Measurements from ENCODE around the gene CDV3.
"Not testable (repeated sequence)": the region's sequence is repeated elsewhere in the genome, so short reads cannot be mapped to it uniquely, and the experiment has no call there.

Gene CDV3

GRCh38 chr3:133573629-133574194 is at the start of gene CDV3:
Gene CDV3, plus strand, starts transcription at chr3:133573686. Its CDS starts 359 bp downstream, at chr3:133574045.
- no peak for DNase-seq

GRCh38 chr3:133523758-133524157 is 49.7 kb upstream of the CDV3 start:
- not testable (repeated sequence) for DNase-seq

- no peak for DNase-seq
Observed at GRCh38 chr3:133525435-133525834, 48.1 kb upstream of the CDV3 start.

- DNase-seq: no peak
Observed at GRCh38 chr3:133527081-133527715, 46.3 kb upstream of the CDV3 start.

GRCh38 chr3:133529809-133530208 is 43.7 kb upstream of the CDV3 start:
- no peak for DNase-seq

GRCh38 chr3:133531981-133532380 is 41.5 kb upstream of the CDV3 start:
- DNase-seq: peak; percentile 82

GRCh38 chr3:133532951-133533350 is 40.5 kb upstream of the CDV3 start:
- peak; percentile 43 for DNase-seq

GRCh38 chr3:133535971-133536881 is 37.3 kb upstream of the CDV3 start:
- DNase-seq: peak; percentile 91

- not testable (repeated sequence) for DNase-seq
Observed at GRCh38 chr3:133537131-133537530, 36.4 kb upstream of the CDV3 start.

- no peak for DNase-seq
Observed at GRCh38 chr3:133538154-133538553, 35.3 kb upstream of the CDV3 start.

GRCh38 chr3:133540896-133541674 is 32.4 kb upstream of the CDV3 start:
- peak; percentile 80 for DNase-seq

- no peak for DNase-seq
Observed at GRCh38 chr3:133542871-133543270, 30.6 kb upstream of the CDV3 start.

GRCh38 chr3:133544983-133545382 is 28.5 kb upstream of the CDV3 start:
- not testable (repeated sequence) for DNase-seq

- peak; percentile 84 for DNase-seq
Observed at GRCh38 chr3:133547432-133548041, 25.9 kb upstream of the CDV3 start.

- DNase-seq: peak; percentile 60
Observed at GRCh38 chr3:133548090-133548489, 25.4 kb upstream of the CDV3 start.

- no peak for DNase-seq
Observed at GRCh38 chr3:133549565-133549964, 23.9 kb upstream of the CDV3 start.

GRCh38 chr3:133551589-133551988 is 21.9 kb upstream of the CDV3 start:
- not testable (repeated sequence) for DNase-seq

GRCh38 chr3:133561679-133562078 is 11.8 kb upstream of the CDV3 start:
- no peak for DNase-seq

GRCh38 chr3:133562376-133562775 is 11.1 kb upstream of the CDV3 start:
- DNase-seq: no peak

- peak; percentile 68 for DNase-seq
Observed at GRCh38 chr3:133563186-133563591, 10.3 kb upstream of the CDV3 start.

GRCh38 chr3:133563816-133564215 is 9.7 kb upstream of the CDV3 start:
- no peak for DNase-seq

- DNase-seq: peak; percentile 98
Observed at GRCh38 chr3:133568294-133569014, 5.0 kb upstream of the CDV3 start.

Measured in EL (cell line).